ENCODE results near the gene ABCC6.
"Not testable (repeated sequence)": the region's sequence is repeated elsewhere in the genome, so short reads cannot be mapped to it uniquely, and the experiment has no call there.

The ABCC6 gene

GRCh38 chr16:16221382-16221781, 1.9 kb downstream of the ABCC6 start:
- DNase-seq, result not testable (repeated sequence)

DNA sequence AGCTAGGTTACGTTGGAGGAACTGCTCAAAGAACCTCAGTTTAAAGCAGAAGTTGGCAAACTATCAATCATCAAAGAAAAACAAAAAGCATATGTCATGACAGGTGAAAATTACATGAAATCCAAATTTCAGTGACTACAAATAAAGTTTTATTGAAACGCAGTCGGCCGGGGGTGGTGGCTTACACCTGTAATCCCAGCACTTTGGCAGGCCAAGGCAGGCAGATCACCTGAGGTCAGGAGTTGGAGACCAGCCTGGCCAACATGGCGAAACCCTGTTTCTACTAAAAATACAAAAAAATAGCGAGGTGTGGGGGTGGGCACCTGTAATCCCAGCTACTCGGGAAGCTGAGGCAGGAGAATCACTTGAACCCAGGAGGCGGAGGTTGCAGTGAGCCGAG, 2.8 kb downstream of the ABCC6 start:
- not testable (repeated sequence) for DNase-seq

- DNase-seq, result not testable (repeated sequence)
Observed at GRCh38 chr16:16218787-16219186, 4.5 kb downstream of the ABCC6 start.

- DNase-seq, result not testable (repeated sequence)
Observed at GRCh38 chr16:16218349-16218748, 4.9 kb downstream of the ABCC6 start.

DNA sequence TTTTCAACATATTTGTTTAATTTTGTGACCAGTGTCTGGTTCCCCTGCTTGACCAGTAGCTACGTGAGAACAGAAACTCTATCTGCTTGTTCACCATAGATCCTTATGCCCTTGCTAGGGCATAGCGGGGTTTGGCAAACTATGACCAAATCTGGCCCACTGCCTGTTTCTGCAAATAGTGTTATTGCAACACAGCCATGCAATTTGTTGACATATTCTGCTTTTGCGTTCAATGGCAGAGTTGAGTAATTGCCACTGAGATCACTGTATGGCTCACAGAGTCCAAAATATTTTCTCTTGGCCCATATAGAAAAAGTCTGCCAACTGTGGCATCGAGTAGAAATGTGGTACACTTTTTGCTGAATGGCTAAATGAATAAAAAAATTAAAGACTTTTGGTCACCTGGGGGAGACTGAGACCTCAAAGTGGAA, 9.4 kb downstream of the ABCC6 start:
- DNase-seq, result not testable (repeated sequence)

DNA sequence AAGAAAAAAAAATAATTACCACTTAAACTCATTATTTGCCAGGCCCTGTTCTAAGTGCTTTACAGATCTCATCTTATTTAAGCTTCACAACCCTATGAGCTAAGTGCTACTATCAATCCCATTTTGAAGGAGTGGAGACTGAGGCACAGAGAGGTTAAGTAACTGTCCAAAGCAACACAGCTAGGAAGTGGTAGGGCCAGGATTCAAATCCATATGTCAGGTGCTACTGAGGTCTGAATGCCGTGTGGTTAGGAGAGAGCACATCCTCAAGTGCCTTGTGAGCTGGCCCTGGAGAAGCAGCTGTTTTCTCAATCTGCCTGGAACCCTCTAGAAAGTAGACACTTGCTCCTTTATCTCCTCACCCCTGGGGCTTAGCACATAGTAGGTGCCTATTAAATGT, 11.9 kb downstream of the ABCC6 start:
- DNase-seq, result not testable (repeated sequence)

- not testable (repeated sequence) for DNase-seq
Observed at GRCh38 chr16:16208461-16208860, 14.8 kb downstream of the ABCC6 start.

- not testable (repeated sequence) for DNase-seq
Observed at GRCh38 chr16:16207787-16208334, 15.4 kb downstream of the ABCC6 start.

DNA sequence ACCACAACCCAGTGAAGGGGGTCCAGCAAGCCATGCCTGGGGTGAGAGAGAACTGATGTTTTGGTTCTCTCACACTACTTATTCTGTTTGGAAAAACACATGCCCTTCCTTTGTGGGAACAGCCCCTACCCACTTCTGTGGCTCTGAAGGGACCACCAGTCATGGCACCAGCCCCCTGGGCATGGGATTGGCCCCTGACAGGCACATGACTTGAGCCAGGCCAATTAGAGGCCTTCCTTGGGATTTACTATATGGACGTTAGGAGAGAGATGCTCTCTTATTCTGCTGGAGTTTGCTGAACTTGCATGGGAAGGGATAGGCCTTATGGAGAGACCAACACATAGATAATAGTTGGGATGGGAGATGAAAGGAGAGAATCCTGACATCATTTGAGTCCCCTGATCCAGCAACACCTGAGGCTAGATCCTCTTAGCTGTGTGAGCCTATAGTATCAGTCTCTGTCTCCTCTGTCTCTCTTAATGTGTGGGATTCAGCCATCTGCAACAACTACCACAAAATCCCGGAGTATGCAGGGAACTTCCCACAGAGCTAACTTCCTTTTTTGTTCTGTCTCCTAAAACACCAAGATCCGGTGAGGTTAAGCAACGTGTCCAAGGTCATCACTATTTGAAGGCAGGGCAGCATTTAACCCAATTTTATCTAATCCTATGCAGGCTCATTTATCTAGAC, 16.1 kb downstream of the ABCC6 start:
- not testable (repeated sequence) for DNase-seq

- DNase-seq, result not testable (repeated sequence)
Observed at GRCh38 chr16:16205864-16206263, 17.4 kb downstream of the ABCC6 start.

GRCh38 chr16:16204552-16204951, 18.7 kb downstream of the ABCC6 start:
- DNase-seq, result not testable (repeated sequence)

GRCh38 chr16:16203494-16203893, 19.8 kb downstream of the ABCC6 start:
- not testable (repeated sequence) for DNase-seq

DNA sequence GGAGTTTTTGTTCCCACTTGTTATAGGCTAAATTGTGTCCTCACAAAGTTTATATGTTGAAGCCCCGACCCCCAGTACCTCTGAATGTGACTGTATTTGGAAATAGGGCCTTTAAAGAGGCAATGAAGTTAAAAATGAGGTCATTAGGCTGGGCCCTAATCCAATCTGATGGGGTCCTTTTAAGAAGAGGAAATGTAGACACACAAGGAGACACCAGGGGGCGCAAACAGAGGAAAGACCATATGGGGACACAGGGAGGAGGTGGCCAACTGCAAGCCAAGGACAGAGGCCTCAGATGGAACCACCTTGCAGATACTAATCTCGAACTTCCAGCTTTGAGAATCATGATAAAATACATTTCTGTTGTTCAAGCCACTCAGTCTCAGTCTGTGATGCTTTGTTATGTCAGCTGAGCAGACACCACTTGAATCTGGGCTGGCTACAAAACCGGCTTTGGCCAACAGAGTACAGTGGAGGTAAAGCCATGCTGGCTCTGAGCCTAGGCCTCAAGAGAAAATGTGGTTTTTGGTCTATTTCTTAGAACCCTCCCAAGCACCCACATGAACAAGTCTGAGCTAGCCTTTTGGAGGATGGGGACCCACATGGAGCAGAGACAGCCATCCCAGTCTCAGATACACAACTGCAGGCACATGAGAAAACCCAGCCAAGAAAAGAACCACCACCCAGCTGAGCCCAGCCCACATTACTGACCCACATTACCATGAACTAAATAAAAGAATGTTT, 20.7 kb downstream of the ABCC6 start:
- DNase-seq, result not testable (repeated sequence)

- DNase-seq, result not testable (repeated sequence)
Observed at GRCh38 chr16:16201880-16202279, 21.4 kb downstream of the ABCC6 start.

- not testable (repeated sequence) for DNase-seq
Observed at GRCh38 chr16:16200391-16200790, 22.9 kb downstream of the ABCC6 start.

DNA sequence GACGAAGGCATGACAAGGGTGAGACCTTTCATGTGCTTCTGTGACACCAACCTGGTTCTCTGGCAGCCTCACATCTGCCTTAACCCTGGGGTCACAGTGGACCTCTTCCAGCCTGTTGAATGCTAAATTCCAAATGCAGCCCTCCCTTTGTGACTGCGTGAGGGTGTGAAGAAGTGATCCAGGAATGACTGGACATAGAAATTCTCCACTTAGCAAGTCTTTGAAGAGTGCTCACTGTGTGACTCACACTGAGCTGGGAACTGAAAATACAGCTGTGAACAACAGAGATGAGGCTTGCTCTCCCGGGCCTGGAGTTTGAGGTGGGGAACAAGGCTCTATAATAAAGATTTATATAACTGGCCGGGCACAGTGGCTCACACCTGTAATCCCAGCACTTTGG, 23.9 kb downstream of the ABCC6 start:
- not testable (repeated sequence) for DNase-seq

GRCh38 chr16:16197966-16198365, 25.3 kb downstream of the ABCC6 start:
- DNase-seq, result no peak

DNA sequence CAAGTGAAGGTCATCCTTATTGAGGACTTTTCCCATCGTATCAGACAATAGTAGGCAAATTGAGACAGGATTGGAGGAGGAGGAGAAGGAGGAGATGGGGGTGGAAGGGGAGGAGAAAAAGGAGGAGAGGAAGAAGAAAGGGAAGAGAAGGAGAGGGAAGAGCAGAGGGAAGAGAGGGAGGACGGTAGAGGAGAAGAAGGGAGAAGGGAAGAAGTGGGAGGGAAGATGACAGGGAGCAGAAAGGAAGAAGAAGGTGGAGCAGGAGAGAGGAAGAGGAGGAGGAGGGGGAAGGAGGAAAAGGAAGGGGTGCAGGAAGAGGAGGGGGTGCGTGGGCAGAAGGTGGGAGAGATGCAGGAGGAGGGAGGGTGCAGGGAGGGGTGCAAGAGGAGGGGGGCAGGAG, 26.0 kb downstream of the ABCC6 start:
- no peak for DNase-seq

- DNase-seq, result no peak
Observed at GRCh38 chr16:16196099-16196498, 27.2 kb downstream of the ABCC6 start.

GRCh38 chr16:16191493-16192167, 31.7 kb downstream of the ABCC6 start:
- no peak for DNase-seq

DNA sequence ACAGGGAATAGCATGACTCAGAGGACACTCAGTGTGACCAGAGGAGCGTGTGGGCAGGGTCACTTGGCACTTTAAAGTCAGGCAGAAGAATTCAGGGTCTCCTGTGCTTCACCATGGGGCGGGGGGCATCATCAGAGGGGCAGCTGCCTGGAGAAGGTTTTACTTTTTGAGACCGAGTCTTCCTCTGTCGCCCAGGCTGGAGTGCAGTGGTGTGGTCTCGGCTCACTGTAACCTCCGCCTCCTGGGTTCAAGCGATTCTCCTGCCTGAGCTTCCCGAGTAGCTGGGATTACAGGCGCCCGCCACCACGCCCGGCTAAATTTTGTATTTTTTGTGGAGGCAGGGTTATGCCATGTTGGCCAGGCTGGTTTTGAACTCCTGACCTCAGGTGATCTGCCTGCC, 32.3 kb downstream of the ABCC6 start:
- DNase-seq, result not testable (repeated sequence)

GRCh38 chr16:16190546-16190945, 32.7 kb downstream of the ABCC6 start:
- DNase-seq, result no peak

GRCh38 chr16:16189842-16190241, 33.5 kb downstream of the ABCC6 start:
- no peak for DNase-seq

All from activated T-cell treated with anti-CD3 and anti-CD28 coated beads for 4 hours (primary cell).